Prostate gland (tissue), 2 donors: ENCODE results near the gene SEC23A.

Source experiments
- CTCF ChIP-seq, 4 experiments: fragments of 200-600 bp in 2 of 4; fragments of 450-650 bp in 2 of 4; sonication (generic) in 2 of 4; IDR thresholded peaks; 1 replicate in 3 of 4; 2 replicates in 1 of 4; pipeline ENCODE4 v1.5.1; 2016 to 2019; ENCODE audit warnings: antibody characterized with exemption in 4 of 4, mild to moderate bottlenecking in 2 of 4, moderate library complexity in 2 of 4
- POLR2A ChIP-seq: fragments of 450-650 bp; IDR thresholded peaks from one replicate; pipeline ENCODE4 v1.6.1; 2016; ENCODE audit warnings: antibody characterized with exemption, mild to moderate bottlenecking

- TF ChIP-seq CTCF (IDR thresholded peaks at IDR 0.05) (no peak), POLR2A (no peak)
These were observed 78.8 kb downstream of the SEC23A start for GRCh38 chr14:39023939-39024871.
